Measurements from ENCODE around the gene ANAPC4. TPM values are rescaled to one million over a fixed set of nuclear protein-coding genes. Genes with fewer than 3 reads are reported as not detected.

Gene ANAPC4
- polyA plus RNA-seq, 2 donors = 13.8 to 22.5 TPM

DNA sequence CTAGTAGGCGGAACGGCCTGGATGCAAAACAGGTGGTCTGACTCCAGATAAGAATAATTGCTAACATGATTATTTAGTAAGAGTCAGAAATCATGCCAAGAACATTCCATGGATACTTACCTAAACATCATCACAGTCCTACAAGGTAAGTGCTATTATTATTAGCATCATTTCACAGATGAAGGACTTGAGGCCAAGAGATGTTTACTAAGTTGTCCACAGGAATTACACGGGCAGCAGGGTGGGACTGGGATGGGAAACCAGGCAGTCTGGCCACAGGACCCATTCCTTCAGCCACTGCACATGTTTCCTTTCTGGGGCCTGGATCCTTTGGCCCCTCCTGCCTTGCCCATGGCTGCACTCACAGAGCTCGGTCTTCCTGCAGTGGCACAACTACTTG is 48.3 kb downstream of the ANAPC4 start:
- Histone ChIP-seq H3K27ac (ENCODE audit: low read depth in 2 of 2, low read length in 1 of 2) (no peak overlapping the region), H3K9me3 (ENCODE audit: control insufficient read depth in 2 of 2, insufficient read depth in 1 of 2, low read depth in 1 of 2, low read length in 1 of 2) (no peaks in the 10 kb centered on the region), H3K4me1 (ENCODE audit: control insufficient read depth in 2 of 2, insufficient read depth in 2 of 2, low read length in 1 of 2) (no peaks in the 10 kb centered on the region), H3K36me3 (ENCODE audit: control insufficient read depth in 2 of 2, insufficient read depth in 2 of 2, low read length in 1 of 2) (no peaks in the 10 kb centered on the region), H3K27me3 (ENCODE audit: control insufficient read depth in 1 of 2, insufficient read depth in 2 of 2, low read length in 2 of 2) (no peaks in the 10 kb centered on the region), H3K4me3 (ENCODE audit: low read depth in 1 of 2, low read length in 2 of 2) (no peak overlapping the region)
- 69 to 70% methylated on average over 4 of the region's 4 CpGs for WGBS, 2 donors

DNA sequence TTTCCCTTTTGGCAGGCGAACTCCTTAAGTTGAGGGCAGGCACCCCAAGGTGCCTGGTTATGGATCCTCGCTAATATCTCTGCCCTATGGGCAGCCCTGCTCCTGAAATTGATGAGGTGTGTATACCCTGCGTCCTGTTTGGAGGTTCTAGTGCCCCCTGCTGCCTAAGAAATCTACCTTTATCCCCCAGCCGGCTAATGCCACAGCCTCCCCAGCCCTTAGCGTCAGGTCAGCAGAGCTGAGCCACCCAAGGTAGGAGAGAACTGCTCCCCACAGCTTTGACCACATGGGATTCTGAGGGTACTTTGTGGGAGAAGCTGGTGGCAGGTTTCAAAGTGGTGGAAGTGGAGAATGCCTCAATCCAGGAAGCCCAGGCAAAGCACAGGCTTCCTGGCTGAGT is 50.8 kb downstream of the ANAPC4 start:
- Histone ChIP-seq H3K4me1 (ENCODE audit: control insufficient read depth in 2 of 2, insufficient read depth in 2 of 2, low read length in 1 of 2) (no peaks in the 10 kb centered on the region), H3K4me3 (ENCODE audit: low read depth in 1 of 2, low read length in 2 of 2) (no peak overlapping the region), H3K36me3 (ENCODE audit: control insufficient read depth in 2 of 2, insufficient read depth in 2 of 2, low read length in 1 of 2) (no peaks in the 10 kb centered on the region), H3K27ac (ENCODE audit: low read depth in 2 of 2, low read length in 1 of 2) (no peak overlapping the region), H3K9me3 (ENCODE audit: control insufficient read depth in 2 of 2, insufficient read depth in 1 of 2, low read depth in 1 of 2, low read length in 1 of 2) (no peaks in the 10 kb centered on the region), H3K27me3 (ENCODE audit: control insufficient read depth in 1 of 2, insufficient read depth in 2 of 2, low read length in 2 of 2) (no peaks in the 10 kb centered on the region)
- 82 to 85% methylated on average over 5 of the region's 5 CpGs for WGBS, 2 donors

DNA sequence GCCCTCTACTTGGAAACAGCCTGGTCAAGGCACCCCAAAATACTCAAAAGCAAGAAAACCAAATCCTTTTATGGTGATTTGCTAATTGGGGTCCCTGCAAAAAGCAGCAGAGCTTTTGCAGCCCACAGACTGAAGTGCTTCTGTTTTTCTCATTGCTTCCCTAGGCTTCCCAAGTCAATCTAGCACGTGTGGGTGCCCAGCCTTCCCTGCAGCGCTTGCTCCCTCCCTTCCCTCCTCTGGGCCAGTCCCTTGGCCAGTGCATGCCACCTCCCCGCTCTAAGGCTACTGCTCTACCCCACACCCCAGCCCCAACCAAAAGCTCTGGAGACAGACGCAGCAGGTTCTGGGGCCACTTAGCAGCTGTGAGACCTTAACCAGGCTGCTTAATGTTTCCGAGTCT is 53.6 kb downstream of the ANAPC4 start:
- H3K27me3 ChIP-seq (ENCODE audit: control insufficient read depth in 1 of 2, insufficient read depth in 2 of 2, low read length in 2 of 2) = no peaks in the 10 kb centered on the region
- no peak overlapping the region for H3K27ac ChIP-seq (ENCODE audit: low read depth in 2 of 2, low read length in 1 of 2)
- no peak overlapping the region for H3K4me3 ChIP-seq (ENCODE audit: low read depth in 1 of 2, low read length in 2 of 2)
- H3K9me3 ChIP-seq (ENCODE audit: control insufficient read depth in 2 of 2, insufficient read depth in 1 of 2, low read depth in 1 of 2, low read length in 1 of 2) = no peaks in the 10 kb centered on the region
- no peaks in the 10 kb centered on the region for H3K36me3 ChIP-seq (ENCODE audit: control insufficient read depth in 2 of 2, insufficient read depth in 2 of 2, low read length in 1 of 2)
- WGBS, 2 donors = 90 to 92% methylated on average over 5 of the region's 5 CpGs
- no peaks in the 10 kb centered on the region for H3K4me1 ChIP-seq (ENCODE audit: control insufficient read depth in 2 of 2, insufficient read depth in 2 of 2, low read length in 1 of 2)

DNA sequence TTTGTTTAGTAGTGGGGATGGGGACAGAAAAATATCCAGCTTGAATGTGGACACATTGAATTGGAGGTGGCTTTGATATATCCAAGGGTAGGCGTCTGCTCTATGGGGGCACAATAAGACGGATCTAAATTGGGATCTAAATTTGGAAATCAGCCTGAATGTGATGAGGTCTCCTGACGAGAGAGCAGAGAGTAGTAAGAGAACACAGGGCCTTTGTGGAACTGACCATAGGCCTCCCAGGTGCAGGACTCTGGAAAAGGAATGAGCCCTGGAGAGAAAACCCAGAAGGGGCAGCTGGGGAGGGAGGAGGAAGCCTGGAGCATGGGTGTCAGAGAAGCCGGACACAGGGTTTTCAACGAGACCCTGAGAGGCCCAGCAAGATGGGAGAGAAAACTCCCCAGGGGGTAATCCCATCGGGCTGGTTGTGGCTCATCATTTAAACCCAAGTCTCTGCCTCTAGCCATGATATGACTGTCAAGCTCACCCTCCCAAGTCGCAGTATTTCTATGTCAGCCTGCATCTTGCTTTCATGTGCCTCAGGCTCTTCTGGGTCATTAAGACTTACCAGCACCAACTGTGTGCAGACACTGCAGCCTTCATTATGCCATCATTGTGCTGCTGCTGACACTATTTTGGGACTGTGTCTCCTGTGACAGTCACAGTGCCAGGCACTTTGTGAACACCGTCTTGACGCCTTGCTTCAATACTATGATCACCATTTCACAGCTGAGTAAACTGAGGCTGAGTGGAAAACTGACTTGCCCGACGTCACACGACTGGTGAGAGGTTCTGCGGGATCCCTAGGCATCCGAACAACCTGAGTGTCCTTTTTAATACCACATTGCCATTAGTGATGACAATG is 57.1 kb downstream of the ANAPC4 start:
- H3K27ac ChIP-seq (ENCODE audit: low read depth in 2 of 2, low read length in 1 of 2) = no peak overlapping the region
- H3K4me1 ChIP-seq (ENCODE audit: control insufficient read depth in 2 of 2, insufficient read depth in 2 of 2, low read length in 1 of 2) = no peaks in the 10 kb centered on the region
- no peaks in the 10 kb centered on the region for H3K36me3 ChIP-seq (ENCODE audit: control insufficient read depth in 2 of 2, insufficient read depth in 2 of 2, low read length in 1 of 2)
- 91 to 93% methylated on average over 14 of the region's 14 CpGs for WGBS, 2 donors
- H3K4me3 ChIP-seq (ENCODE audit: low read depth in 1 of 2, low read length in 2 of 2) = no peak overlapping the region
- no peaks in the 10 kb centered on the region for H3K9me3 ChIP-seq (ENCODE audit: control insufficient read depth in 2 of 2, insufficient read depth in 1 of 2, low read depth in 1 of 2, low read length in 1 of 2)
- H3K27me3 ChIP-seq (ENCODE audit: control insufficient read depth in 1 of 2, insufficient read depth in 2 of 2, low read length in 2 of 2) = no peaks in the 10 kb centered on the region

DNA sequence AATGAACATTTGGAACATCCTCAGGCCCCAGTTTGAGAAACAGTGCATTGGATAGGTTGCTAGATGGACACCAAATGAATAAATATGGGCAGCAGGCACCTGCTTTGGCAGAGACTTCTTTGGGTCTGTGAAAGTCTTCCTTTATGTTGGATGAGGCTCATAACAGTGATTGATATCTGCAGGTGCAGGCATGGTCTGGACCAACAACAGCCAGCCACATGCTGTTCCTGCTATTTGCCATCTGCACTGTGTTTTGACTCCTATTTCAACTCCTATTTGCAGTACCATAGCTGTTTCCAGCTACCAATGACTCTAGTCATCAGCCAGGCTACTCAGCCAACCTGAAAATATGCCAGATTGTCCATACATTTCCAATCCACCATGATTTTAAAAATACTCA is 60.9 kb downstream of the ANAPC4 start:
- Histone ChIP-seq H3K9me3 (ENCODE audit: control insufficient read depth in 2 of 2, insufficient read depth in 1 of 2, low read depth in 1 of 2, low read length in 1 of 2) (no peaks in the 10 kb centered on the region), H3K36me3 (ENCODE audit: control insufficient read depth in 2 of 2, insufficient read depth in 2 of 2, low read length in 1 of 2) (no peaks in the 10 kb centered on the region), H3K4me1 (ENCODE audit: control insufficient read depth in 2 of 2, insufficient read depth in 2 of 2, low read length in 1 of 2) (no peaks in the 10 kb centered on the region), H3K27me3 (ENCODE audit: control insufficient read depth in 1 of 2, insufficient read depth in 2 of 2, low read length in 2 of 2) (no peaks in the 10 kb centered on the region), H3K27ac (ENCODE audit: low read depth in 2 of 2, low read length in 1 of 2) (no peak overlapping the region), H3K4me3 (ENCODE audit: low read depth in 1 of 2, low read length in 2 of 2) (no peak overlapping the region)

DNA sequence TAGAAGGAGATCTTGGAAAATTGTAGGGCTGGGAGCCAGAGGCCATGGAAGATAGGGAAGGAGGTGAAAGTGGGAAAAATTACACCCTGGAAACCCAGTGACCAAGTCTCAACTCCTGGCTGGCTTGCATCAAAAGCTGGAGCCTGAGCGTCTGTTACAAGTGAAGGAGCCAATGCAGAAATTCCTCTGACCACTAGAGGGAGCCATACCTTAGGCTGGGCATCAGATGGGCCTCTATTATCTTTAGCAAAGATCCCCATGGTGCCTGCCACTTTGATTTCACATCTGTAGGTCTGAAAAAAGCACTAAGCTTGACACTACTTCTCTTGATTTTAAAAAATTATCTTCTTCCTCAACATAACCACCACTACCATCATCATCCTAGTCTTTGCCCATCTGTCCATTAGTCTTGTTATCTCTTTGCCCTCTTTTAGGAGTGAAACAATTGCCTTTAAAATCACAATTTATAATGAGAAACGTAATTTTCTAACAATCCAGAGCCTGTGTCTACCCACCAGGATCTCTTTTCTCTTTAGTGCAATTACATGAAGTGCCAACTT is 62.9 kb downstream of the ANAPC4 start:
- Histone ChIP-seq H3K36me3 (ENCODE audit: control insufficient read depth in 2 of 2, insufficient read depth in 2 of 2, low read length in 1 of 2) (no peaks in the 10 kb centered on the region), H3K27me3 (ENCODE audit: control insufficient read depth in 1 of 2, insufficient read depth in 2 of 2, low read length in 2 of 2) (no peaks in the 10 kb centered on the region), H3K9me3 (ENCODE audit: control insufficient read depth in 2 of 2, insufficient read depth in 1 of 2, low read depth in 1 of 2, low read length in 1 of 2) (no peaks in the 10 kb centered on the region), H3K4me1 (ENCODE audit: control insufficient read depth in 2 of 2, insufficient read depth in 2 of 2, low read length in 1 of 2) (no peaks in the 10 kb centered on the region), H3K4me3 (ENCODE audit: low read depth in 1 of 2, low read length in 2 of 2) (no peak overlapping the region), H3K27ac (ENCODE audit: low read depth in 2 of 2, low read length in 1 of 2) (no peak overlapping the region)
- 23 to 26% methylated on average over 2 of the region's 2 CpGs for WGBS, 2 donors

DNA sequence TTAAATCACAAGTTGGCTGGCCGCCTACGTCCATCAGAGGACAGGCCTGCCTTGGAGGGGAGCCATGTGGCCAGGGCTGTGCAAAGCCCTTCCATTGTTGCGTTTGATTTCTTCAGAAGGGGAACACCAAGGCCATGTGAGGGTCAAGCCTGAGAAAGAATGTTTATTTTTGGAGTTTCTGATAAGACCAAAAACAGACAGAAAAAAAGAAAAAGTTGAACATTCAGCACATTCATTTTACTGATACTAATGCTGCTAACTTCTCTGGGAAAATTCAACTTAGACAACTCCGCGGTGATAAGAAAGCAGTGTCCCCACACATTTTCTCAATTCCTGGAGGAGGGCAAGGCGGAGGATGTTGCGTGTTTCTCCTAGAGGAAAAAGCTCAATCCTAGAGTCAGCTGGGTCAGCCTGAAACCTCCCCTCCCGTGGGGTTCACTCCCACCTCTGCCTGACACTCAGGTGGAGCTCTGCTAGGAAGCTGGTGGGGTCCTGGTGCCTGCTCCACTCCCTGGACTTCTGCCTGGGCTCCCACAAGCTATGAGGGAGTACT is 63.5 kb downstream of the ANAPC4 start:
- WGBS, 2 donors = 55 to 69% methylated on average over 8 of the region's 8 CpGs
- Histone ChIP-seq H3K4me3 (ENCODE audit: low read depth in 1 of 2, low read length in 2 of 2) (no peak overlapping the region), H3K4me1 (ENCODE audit: control insufficient read depth in 2 of 2, insufficient read depth in 2 of 2, low read length in 1 of 2) (no peaks in the 10 kb centered on the region), H3K27ac (ENCODE audit: low read depth in 2 of 2, low read length in 1 of 2) (no peak overlapping the region), H3K36me3 (ENCODE audit: control insufficient read depth in 2 of 2, insufficient read depth in 2 of 2, low read length in 1 of 2) (no peaks in the 10 kb centered on the region), H3K27me3 (ENCODE audit: control insufficient read depth in 1 of 2, insufficient read depth in 2 of 2, low read length in 2 of 2) (no peaks in the 10 kb centered on the region), H3K9me3 (ENCODE audit: control insufficient read depth in 2 of 2, insufficient read depth in 1 of 2, low read depth in 1 of 2, low read length in 1 of 2) (no peaks in the 10 kb centered on the region)

DNA sequence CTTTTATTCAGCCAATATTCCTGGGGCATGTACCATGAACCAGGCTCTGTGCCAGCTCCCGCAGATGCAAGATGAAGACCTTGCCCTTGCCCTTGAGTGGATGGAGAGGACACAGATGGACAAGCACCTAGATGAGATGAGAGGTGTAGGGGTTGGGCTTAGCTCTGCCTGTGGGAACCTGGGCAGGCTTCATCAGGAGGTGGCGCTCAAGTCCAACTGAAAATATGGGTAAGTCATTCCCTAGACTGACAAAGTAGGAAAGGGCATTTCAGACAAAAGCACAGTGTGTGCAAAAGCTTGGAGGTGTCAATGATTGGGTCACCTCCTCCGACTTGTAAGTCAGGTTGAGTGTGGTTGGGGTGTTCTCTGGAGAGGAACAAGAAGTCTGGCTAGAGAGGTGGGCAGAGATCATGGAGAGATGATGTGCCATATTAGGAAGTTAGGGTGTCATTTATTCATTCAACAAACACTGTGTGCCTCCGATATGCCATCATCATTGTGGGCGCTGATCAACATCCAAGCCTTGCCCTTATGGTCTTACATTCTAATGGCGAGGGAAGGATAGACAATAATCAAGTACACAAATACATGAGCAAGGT is 64.6 kb downstream of the ANAPC4 start:
- H3K27ac ChIP-seq (ENCODE audit: low read depth in 2 of 2, low read length in 1 of 2) = no peak overlapping the region
- no peaks in the 10 kb centered on the region for H3K4me1 ChIP-seq (ENCODE audit: control insufficient read depth in 2 of 2, insufficient read depth in 2 of 2, low read length in 1 of 2)
- WGBS, 2 donors = 46 to 50% methylated on average over 6 of the region's 6 CpGs
- H3K4me3 ChIP-seq (ENCODE audit: low read depth in 1 of 2, low read length in 2 of 2) = no peak overlapping the region
- H3K9me3 ChIP-seq (ENCODE audit: control insufficient read depth in 2 of 2, insufficient read depth in 1 of 2, low read depth in 1 of 2, low read length in 1 of 2) = no peaks in the 10 kb centered on the region
- H3K27me3 ChIP-seq (ENCODE audit: control insufficient read depth in 1 of 2, insufficient read depth in 2 of 2, low read length in 2 of 2) = no peaks in the 10 kb centered on the region
- H3K36me3 ChIP-seq (ENCODE audit: control insufficient read depth in 2 of 2, insufficient read depth in 2 of 2, low read length in 1 of 2) = no peaks in the 10 kb centered on the region

DNA sequence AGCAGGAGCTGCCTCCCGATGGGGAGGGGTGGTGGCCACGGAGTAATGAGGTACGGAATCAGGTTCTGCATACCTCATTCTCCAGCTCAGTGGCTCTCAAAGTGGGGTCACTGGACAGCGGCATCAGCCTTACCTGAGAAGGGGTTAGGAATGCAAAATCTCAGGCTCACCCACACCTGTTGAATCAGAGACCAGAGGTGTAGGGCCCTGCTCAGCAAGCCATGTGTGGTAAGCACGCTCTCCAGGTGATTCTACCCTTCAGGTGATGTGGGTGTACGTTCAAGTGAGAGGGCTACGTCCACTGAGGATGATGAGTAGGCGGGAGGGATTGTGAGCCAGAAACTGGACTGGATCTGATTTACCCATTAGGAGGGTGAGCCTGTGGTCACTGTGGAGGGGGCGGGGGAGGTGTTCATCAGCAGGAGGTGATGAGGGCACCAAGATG is 65.8 kb downstream of the ANAPC4 start:
- H3K27ac ChIP-seq (ENCODE audit: low read depth in 2 of 2, low read length in 1 of 2) = no peak overlapping the region
- H3K4me1 ChIP-seq (ENCODE audit: control insufficient read depth in 2 of 2, insufficient read depth in 2 of 2, low read length in 1 of 2) = no peaks in the 10 kb centered on the region
- H3K27me3 ChIP-seq (ENCODE audit: control insufficient read depth in 1 of 2, insufficient read depth in 2 of 2, low read length in 2 of 2) = no peaks in the 10 kb centered on the region
- no peaks in the 10 kb centered on the region for H3K36me3 ChIP-seq (ENCODE audit: control insufficient read depth in 2 of 2, insufficient read depth in 2 of 2, low read length in 1 of 2)
- H3K4me3 ChIP-seq (ENCODE audit: low read depth in 1 of 2, low read length in 2 of 2) = no peak overlapping the region
- WGBS, 2 donors = 74 to 76% methylated on average over 9 of the region's 9 CpGs
- H3K9me3 ChIP-seq (ENCODE audit: control insufficient read depth in 2 of 2, insufficient read depth in 1 of 2, low read depth in 1 of 2, low read length in 1 of 2) = no peaks in the 10 kb centered on the region

All from esophagus (tissue), 2 donors.